HepG2 (cell line): ENCODE results near the gene MRFAP1. TPM values are rescaled to one million over a fixed set of nuclear protein-coding genes. Genes with fewer than 3 reads are reported as not detected.

Source experiments
- HNF4A ChIP-seq: sonication (generic); formaldehyde crosslinking; IDR thresholded peaks from 2 replicates; pipeline ENCODE4 v1.4.0; 2020; ENCODE audit warnings: missing genetic modification reagents
- HNF4G ChIP-seq, 2 experiments: sonication (generic) in 1 of 2; formaldehyde crosslinking in 1 of 2; IDR thresholded peaks; 2 replicates each; pipeline versions ENCODE4 v1.4.0 to v1.6.1; 2011 to 2020; ENCODE audit warnings: borderline replicate concordance in 2 of 2, low read depth in 2 of 2, mild to moderate bottlenecking in 2 of 2, low read length in 1 of 2, missing genetic modification reagents in 1 of 2, moderate library complexity in 1 of 2
- polyA plus RNA-seq, 8 experiments: library from polyadenylated mRNA; depleted of rRNA in 3 of 8; stranded (reverse) in 7 of 8; unstranded in 1 of 8; fragments of >200 nt; fragmentation: Illumina TruSeq in 4 of 8; extraction: Trizol in 4 of 8; gene quantifications; 2 replicates each; pipeline versions ENCODE4 v1.2.1 to v1.2.3, GENCODE V29; 2011 to 2016; ENCODE audit warnings: low read depth in 4 of 8, missing spikeins in 1 of 8, mixed read lengths in 1 of 8; ENCODE audit not compliant: insufficient read depth in 1 of 8
- total RNA-seq, 5 experiments: library from RNA; depleted of rRNA; stranded (reverse); fragments of >200 nt; fragmentation: Illumina TruSeq; extraction: Trizol; gene quantifications; 2 replicates each; pipeline ENCODE4 v1.2.3, GENCODE V29; 2016; ENCODE audit warnings: low read depth in 1 of 5
- TF ChIP-seq, protein P1 (sequence below): sonication (generic); formaldehyde crosslinking; IDR thresholded peaks from 2 replicates; pipeline ENCODE4 v1.5.0; 2020; ENCODE audit warnings: mild to moderate bottlenecking, missing genetic modification reagents, borderline replicate concordance
- TF ChIP-seq, protein P2 (sequence below): sonication (generic); formaldehyde crosslinking; conservative IDR thresholded peaks from 2 replicates; pipeline ENCODE4 v1.5.0; 2020; ENCODE audit warnings: missing genetic modification reagents

The MRFAP1 gene
- total and polyA plus RNA-seq, 2 of the 13 experiments (the other 11 are each of a cell fraction or from before 2014, with no cell fraction given), result 112 to 158 TPM

- TF ChIP-seq, protein P1, sequence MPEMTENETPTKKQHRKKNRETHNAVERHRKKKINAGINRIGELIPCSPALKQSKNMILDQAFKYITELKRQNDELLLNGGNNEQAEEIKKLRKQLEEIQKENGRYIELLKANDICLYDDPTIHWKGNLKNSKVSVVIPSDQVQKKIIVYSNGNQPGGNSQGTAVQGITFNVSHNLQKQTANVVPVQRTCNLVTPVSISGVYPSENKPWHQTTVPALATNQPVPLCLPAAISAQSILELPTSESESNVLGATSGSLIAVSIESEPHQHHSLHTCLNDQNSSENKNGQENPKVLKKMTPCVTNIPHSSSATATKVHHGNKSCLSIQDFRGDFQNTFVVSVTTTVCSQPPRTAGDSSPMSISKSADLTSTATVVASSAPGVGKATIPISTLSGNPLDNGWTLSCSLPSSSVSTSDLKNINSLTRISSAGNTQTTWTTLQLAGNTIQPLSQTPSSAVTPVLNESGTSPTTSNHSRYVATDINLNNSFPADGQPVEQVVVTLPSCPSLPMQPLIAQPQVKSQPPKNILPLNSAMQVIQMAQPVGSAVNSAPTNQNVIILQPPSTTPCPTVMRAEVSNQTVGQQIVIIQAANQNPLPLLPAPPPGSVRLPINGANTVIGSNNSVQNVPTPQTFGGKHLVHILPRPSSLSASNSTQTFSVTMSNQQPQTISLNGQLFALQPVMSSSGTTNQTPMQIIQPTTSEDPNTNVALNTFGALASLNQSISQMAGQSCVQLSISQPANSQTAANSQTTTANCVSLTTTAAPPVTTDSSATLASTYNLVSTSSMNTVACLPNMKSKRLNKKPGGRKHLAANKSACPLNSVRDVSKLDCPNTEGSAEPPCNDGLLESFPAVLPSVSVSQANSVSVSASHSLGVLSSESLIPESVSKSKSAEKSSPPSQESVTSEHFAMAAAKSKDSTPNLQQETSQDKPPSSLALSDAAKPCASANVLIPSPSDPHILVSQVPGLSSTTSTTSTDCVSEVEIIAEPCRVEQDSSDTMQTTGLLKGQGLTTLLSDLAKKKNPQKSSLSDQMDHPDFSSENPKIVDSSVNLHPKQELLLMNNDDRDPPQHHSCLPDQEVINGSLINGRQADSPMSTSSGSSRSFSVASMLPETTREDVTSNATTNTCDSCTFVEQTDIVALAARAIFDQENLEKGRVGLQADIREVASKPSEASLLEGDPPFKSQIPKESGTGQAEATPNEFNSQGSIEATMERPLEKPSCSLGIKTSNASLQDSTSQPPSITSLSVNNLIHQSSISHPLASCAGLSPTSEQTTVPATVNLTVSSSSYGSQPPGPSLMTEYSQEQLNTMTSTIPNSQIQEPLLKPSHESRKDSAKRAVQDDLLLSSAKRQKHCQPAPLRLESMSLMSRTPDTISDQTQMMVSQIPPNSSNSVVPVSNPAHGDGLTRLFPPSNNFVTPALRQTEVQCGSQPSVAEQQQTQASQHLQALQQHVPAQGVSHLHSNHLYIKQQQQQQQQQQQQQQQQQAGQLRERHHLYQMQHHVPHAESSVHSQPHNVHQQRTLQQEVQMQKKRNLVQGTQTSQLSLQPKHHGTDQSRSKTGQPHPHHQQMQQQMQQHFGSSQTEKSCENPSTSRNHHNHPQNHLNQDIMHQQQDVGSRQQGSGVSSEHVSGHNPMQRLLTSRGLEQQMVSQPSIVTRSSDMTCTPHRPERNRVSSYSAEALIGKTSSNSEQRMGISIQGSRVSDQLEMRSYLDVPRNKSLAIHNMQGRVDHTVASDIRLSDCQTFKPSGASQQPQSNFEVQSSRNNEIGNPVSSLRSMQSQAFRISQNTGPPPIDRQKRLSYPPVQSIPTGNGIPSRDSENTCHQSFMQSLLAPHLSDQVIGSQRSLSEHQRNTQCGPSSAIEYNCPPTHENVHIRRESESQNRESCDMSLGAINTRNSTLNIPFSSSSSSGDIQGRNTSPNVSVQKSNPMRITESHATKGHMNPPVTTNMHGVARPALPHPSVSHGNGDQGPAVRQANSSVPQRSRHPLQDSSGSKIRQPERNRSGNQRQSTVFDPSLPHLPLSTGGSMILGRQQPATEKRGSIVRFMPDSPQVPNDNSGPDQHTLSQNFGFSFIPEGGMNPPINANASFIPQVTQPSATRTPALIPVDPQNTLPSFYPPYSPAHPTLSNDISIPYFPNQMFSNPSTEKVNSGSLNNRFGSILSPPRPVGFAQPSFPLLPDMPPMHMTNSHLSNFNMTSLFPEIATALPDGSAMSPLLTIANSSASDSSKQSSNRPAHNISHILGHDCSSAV (CRISPR knock-in tag), result no peak
- TF ChIP-seq, protein P2, sequence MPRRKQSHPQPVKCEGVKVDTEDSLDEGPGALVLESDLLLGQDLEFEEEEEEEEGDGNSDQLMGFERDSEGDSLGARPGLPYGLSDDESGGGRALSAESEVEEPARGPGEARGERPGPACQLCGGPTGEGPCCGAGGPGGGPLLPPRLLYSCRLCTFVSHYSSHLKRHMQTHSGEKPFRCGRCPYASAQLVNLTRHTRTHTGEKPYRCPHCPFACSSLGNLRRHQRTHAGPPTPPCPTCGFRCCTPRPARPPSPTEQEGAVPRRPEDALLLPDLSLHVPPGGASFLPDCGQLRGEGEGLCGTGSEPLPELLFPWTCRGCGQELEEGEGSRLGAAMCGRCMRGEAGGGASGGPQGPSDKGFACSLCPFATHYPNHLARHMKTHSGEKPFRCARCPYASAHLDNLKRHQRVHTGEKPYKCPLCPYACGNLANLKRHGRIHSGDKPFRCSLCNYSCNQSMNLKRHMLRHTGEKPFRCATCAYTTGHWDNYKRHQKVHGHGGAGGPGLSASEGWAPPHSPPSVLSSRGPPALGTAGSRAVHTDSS (CRISPR knock-in tag), result no peak
- no peak for TF ChIP-seq HNF4A (CRISPR knock-in tag)
- TF ChIP-seq HNF4G (IDR thresholded peaks at IDR 0.05; ENCODE audit: borderline replicate concordance, low read depth, low read length), result no peak
- no peak for TF ChIP-seq HNF4G (CRISPR knock-in tag; IDR thresholded peaks at IDR 0.05; ENCODE audit: borderline replicate concordance, low read depth)
These were observed 33.0 kb upstream of the MRFAP1 start (continued) for GRCh38 chr4:6607368-6608055.
